Measurements from ENCODE around the gene PDLIM1.

DNA sequence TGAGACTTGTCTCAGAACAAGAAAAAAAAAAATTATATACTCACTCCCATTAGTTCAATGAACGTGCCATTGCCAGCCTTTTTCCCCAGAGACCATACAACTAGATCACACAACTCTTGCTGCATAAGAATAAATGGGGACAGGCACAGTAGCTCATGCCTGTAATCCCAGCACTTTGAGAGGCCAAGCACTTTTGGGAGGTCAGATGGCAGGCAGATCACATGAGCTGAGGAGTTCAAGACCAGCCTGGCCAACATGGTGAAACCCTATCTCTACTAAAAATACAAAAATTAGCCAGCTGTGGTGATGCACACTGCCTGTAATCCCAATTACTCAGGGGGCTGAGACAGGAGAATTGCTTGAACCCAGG lies 13.6 kb downstream of the PDLIM1 start:
- TF ChIP-seq EZH2phosphoT487 (IDR thresholded peaks at IDR 0.05; ENCODE audit: insufficient read depth, low read depth) = no peak
- TF ChIP-seq EZH2 (IDR thresholded peaks at IDR 0.05; ENCODE audit: insufficient read depth, poor library complexity, severe bottlenecking) = no peak
